Measurements from ENCODE around the gene CNOT6.
"Not testable (repeated sequence)": the region's sequence is repeated elsewhere in the genome, so short reads cannot be mapped to it uniquely, and the experiment has no call there.

CNOT6 gene

GRCh38 chr5:180496806-180497205, 2.6 kb downstream of the CNOT6 start:
- H3K9me3 ChIP-seq (ENCODE audit: low read length); H3K27me3 ChIP-seq (ENCODE audit: control insufficient read depth in 1 of 2, insufficient read depth in 2 of 2, low read length in 2 of 2); H3K36me3 ChIP-seq (ENCODE audit: insufficient read depth, low read length); H3K4me3 ChIP-seq (ENCODE audit: low read depth in 1 of 2, low read length in 2 of 2); H3K27ac ChIP-seq (ENCODE audit: low read depth, low read length); H3K9ac ChIP-seq (ENCODE audit: low read length): not testable (repeated sequence)
- peaks cover 18% of the 10 kb centered on the region for H3K4me1 ChIP-seq (ENCODE audit: insufficient read depth, low read length)

GRCh38 chr5:180497865-180498264, 3.7 kb downstream of the CNOT6 start:
- H3K9ac ChIP-seq (ENCODE audit: low read length); H3K36me3 ChIP-seq (ENCODE audit: insufficient read depth, low read length); H3K9me3 ChIP-seq (ENCODE audit: low read length); H3K27ac ChIP-seq (ENCODE audit: low read depth, low read length); H3K27me3 ChIP-seq (ENCODE audit: control insufficient read depth in 1 of 2, insufficient read depth in 2 of 2, low read length in 2 of 2); H3K4me3 ChIP-seq (ENCODE audit: low read depth in 1 of 2, low read length in 2 of 2): not testable (repeated sequence)
- peaks cover 18% of the 10 kb centered on the region for H3K4me1 ChIP-seq (ENCODE audit: insufficient read depth, low read length)

GRCh38 chr5:180498378-180498777, 4.2 kb downstream of the CNOT6 start:
- Histone ChIP-seq H3K4me3 (ENCODE audit: low read depth in 1 of 2, low read length in 2 of 2) (no peak overlapping the region), H3K36me3 (ENCODE audit: insufficient read depth, low read length) (peaks cover 8% of the 10 kb centered on the region), H3K9me3 (ENCODE audit: low read length) (no peaks in the 10 kb centered on the region), H3K9ac (ENCODE audit: low read length) (no peak overlapping the region), H3K27me3 (ENCODE audit: control insufficient read depth in 1 of 2, insufficient read depth in 2 of 2, low read length in 2 of 2) (no peaks in the 10 kb centered on the region), H3K27ac (ENCODE audit: low read depth, low read length) (no peak overlapping the region), H3K4me1 (ENCODE audit: insufficient read depth, low read length) (peaks cover 18% of the 10 kb centered on the region)

- H3K4me3 ChIP-seq (ENCODE audit: low read depth in 1 of 2, low read length in 2 of 2) = no peak overlapping the region
Measured at GRCh38 chr5:180499684-180500083, 5.5 kb downstream of the CNOT6 start.

GRCh38 chr5:180500300-180500699, 6.1 kb downstream of the CNOT6 start:
- not testable (repeated sequence) for H3K27ac ChIP-seq (ENCODE audit: low read depth, low read length); H3K4me3 ChIP-seq (ENCODE audit: low read depth in 1 of 2, low read length in 2 of 2); H3K9ac ChIP-seq (ENCODE audit: low read length); H3K36me3 ChIP-seq (ENCODE audit: insufficient read depth, low read length); H3K27me3 ChIP-seq (ENCODE audit: control insufficient read depth in 1 of 2, insufficient read depth in 2 of 2, low read length in 2 of 2); H3K9me3 ChIP-seq (ENCODE audit: low read length)
- H3K4me1 ChIP-seq (ENCODE audit: insufficient read depth, low read length) = peaks cover 16% of the 10 kb centered on the region

More at GRCh38 chr5:180499684-180500083, 5.5 kb downstream of the CNOT6 start:
- Histone ChIP-seq H3K27me3 (ENCODE audit: control insufficient read depth in 1 of 2, insufficient read depth in 2 of 2, low read length in 2 of 2) (no peaks in the 10 kb centered on the region), H3K4me1 (ENCODE audit: insufficient read depth, low read length) (peaks cover 18% of the 10 kb centered on the region), H3K9ac (ENCODE audit: low read length) (no peak overlapping the region), H3K36me3 (ENCODE audit: insufficient read depth, low read length) (peaks cover 8% of the 10 kb centered on the region), H3K27ac (ENCODE audit: low read depth, low read length) (no peak overlapping the region), H3K9me3 (ENCODE audit: low read length) (no peaks in the 10 kb centered on the region)

- Histone ChIP-seq H3K27me3 (ENCODE audit: control insufficient read depth in 1 of 2, insufficient read depth in 2 of 2, low read length in 2 of 2) (no peaks in the 10 kb centered on the region), H3K9me3 (ENCODE audit: low read length) (no peaks in the 10 kb centered on the region), H3K27ac (ENCODE audit: low read depth, low read length) (no peak overlapping the region)
Measured at GRCh38 chr5:180507661-180508060, 13.5 kb downstream of the CNOT6 start.

GRCh38 chr5:180515294-180515693, 21.1 kb downstream of the CNOT6 start:
- Histone ChIP-seq H3K4me1 (ENCODE audit: insufficient read depth, low read length) (peaks cover 4% of the 10 kb centered on the region), H3K4me3 (ENCODE audit: low read depth in 1 of 2, low read length in 2 of 2) (no peak overlapping the region), H3K27me3 (ENCODE audit: control insufficient read depth in 1 of 2, insufficient read depth in 2 of 2, low read length in 2 of 2) (no peaks in the 10 kb centered on the region), H3K36me3 (ENCODE audit: insufficient read depth, low read length) (no peaks in the 10 kb centered on the region), H3K9ac (ENCODE audit: low read length) (no peak overlapping the region), H3K9me3 (ENCODE audit: low read length) (no peaks in the 10 kb centered on the region), H3K27ac (ENCODE audit: low read depth, low read length) (no peak overlapping the region)

More at GRCh38 chr5:180507661-180508060, 13.5 kb downstream of the CNOT6 start:
- no peaks in the 10 kb centered on the region for H3K36me3 ChIP-seq (ENCODE audit: insufficient read depth, low read length)
- no peak overlapping the region for H3K9ac ChIP-seq (ENCODE audit: low read length)
- H3K4me3 ChIP-seq (ENCODE audit: low read depth in 1 of 2, low read length in 2 of 2) = no peak overlapping the region
- H3K4me1 ChIP-seq (ENCODE audit: insufficient read depth, low read length) = peaks cover 9% of the 10 kb centered on the region

- not testable (repeated sequence) for H3K4me1 ChIP-seq (ENCODE audit: insufficient read depth, low read length); H3K4me3 ChIP-seq (ENCODE audit: low read depth in 1 of 2, low read length in 2 of 2); H3K36me3 ChIP-seq (ENCODE audit: insufficient read depth, low read length); H3K27ac ChIP-seq (ENCODE audit: low read depth, low read length); H3K9me3 ChIP-seq (ENCODE audit: low read length); H3K27me3 ChIP-seq (ENCODE audit: control insufficient read depth in 1 of 2, insufficient read depth in 2 of 2, low read length in 2 of 2); H3K9ac ChIP-seq (ENCODE audit: low read length)
Measured at GRCh38 chr5:180515974-180516373, 21.8 kb downstream of the CNOT6 start.

- H3K9me3 ChIP-seq (ENCODE audit: low read length) = no peaks in the 10 kb centered on the region
- H3K27ac ChIP-seq (ENCODE audit: low read depth, low read length) = no peak overlapping the region
Measured at GRCh38 chr5:180516440-180516839, 22.3 kb downstream of the CNOT6 start.

GRCh38 chr5:180519098-180519497, 24.9 kb downstream of the CNOT6 start:
- no peak overlapping the region for H3K27ac ChIP-seq (ENCODE audit: low read depth, low read length)
- peaks cover 8% of the 10 kb centered on the region for H3K4me1 ChIP-seq (ENCODE audit: insufficient read depth, low read length)
- H3K9ac ChIP-seq (ENCODE audit: low read length) = no peak overlapping the region
- no peaks in the 10 kb centered on the region for H3K9me3 ChIP-seq (ENCODE audit: low read length)
- no peak overlapping the region for H3K4me3 ChIP-seq (ENCODE audit: low read depth in 1 of 2, low read length in 2 of 2)
- H3K27me3 ChIP-seq (ENCODE audit: control insufficient read depth in 1 of 2, insufficient read depth in 2 of 2, low read length in 2 of 2) = no peaks in the 10 kb centered on the region
- no peaks in the 10 kb centered on the region for H3K36me3 ChIP-seq (ENCODE audit: insufficient read depth, low read length)

More at GRCh38 chr5:180516440-180516839, 22.3 kb downstream of the CNOT6 start:
- H3K9ac ChIP-seq (ENCODE audit: low read length) = no peak overlapping the region
- no peak overlapping the region for H3K4me3 ChIP-seq (ENCODE audit: low read depth in 1 of 2, low read length in 2 of 2)
- no peaks in the 10 kb centered on the region for H3K4me1 ChIP-seq (ENCODE audit: insufficient read depth, low read length)
- H3K27me3 ChIP-seq (ENCODE audit: control insufficient read depth in 1 of 2, insufficient read depth in 2 of 2, low read length in 2 of 2) = no peaks in the 10 kb centered on the region
- no peaks in the 10 kb centered on the region for H3K36me3 ChIP-seq (ENCODE audit: insufficient read depth, low read length)

- H3K27me3 ChIP-seq (ENCODE audit: control insufficient read depth in 1 of 2, insufficient read depth in 2 of 2, low read length in 2 of 2) = no peaks in the 10 kb centered on the region
- no peaks in the 10 kb centered on the region for H3K9me3 ChIP-seq (ENCODE audit: low read length)
- H3K36me3 ChIP-seq (ENCODE audit: insufficient read depth, low read length) = no peaks in the 10 kb centered on the region
- no peak overlapping the region for H3K9ac ChIP-seq (ENCODE audit: low read length)
- H3K4me1 ChIP-seq (ENCODE audit: insufficient read depth, low read length) = peaks cover 13% of the 10 kb centered on the region
- H3K4me3 ChIP-seq (ENCODE audit: low read depth in 1 of 2, low read length in 2 of 2) = no peak overlapping the region
- H3K27ac ChIP-seq (ENCODE audit: low read depth, low read length) = no peak overlapping the region
Measured at GRCh38 chr5:180521101-180521500, 26.9 kb downstream of the CNOT6 start.

GRCh38 chr5:180521591-180521990, 27.4 kb downstream of the CNOT6 start:
- Histone ChIP-seq H3K4me1 (ENCODE audit: insufficient read depth, low read length) (peaks cover 13% of the 10 kb centered on the region), H3K27me3 (ENCODE audit: control insufficient read depth in 1 of 2, insufficient read depth in 2 of 2, low read length in 2 of 2) (no peaks in the 10 kb centered on the region), H3K4me3 (ENCODE audit: low read depth in 1 of 2, low read length in 2 of 2) (no peak overlapping the region), H3K36me3 (ENCODE audit: insufficient read depth, low read length) (no peaks in the 10 kb centered on the region), H3K9ac (ENCODE audit: low read length) (no peak overlapping the region), H3K9me3 (ENCODE audit: low read length) (no peaks in the 10 kb centered on the region), H3K27ac (ENCODE audit: low read depth, low read length) (no peak overlapping the region)
